ENCODE measurements around the gene U2AF1L4. TPM values are rescaled to one million over a fixed set of nuclear protein-coding genes. Genes with fewer than 3 reads are reported as not detected.

The U2AF1L4 gene
- total and polyA plus RNA-seq, 2 donors (not counting 3 experiments of a cell fraction or from before 2014, with no cell fraction given): 5.6 to 13.5 TPM

- Histone ChIP-seq H3K36me3 (ENCODE audit: control insufficient read depth in 2 of 2, extremely low read depth in 1 of 2, insufficient read depth in 2 of 2, low read length in 2 of 2) (peaks cover 3 to 7% of the 10 kb centered on the region in 2 experiments), H3K4me2 (ENCODE audit: insufficient read depth, low read length) (no peak overlapping the region), H3K79me2 (ENCODE audit: control insufficient read depth, insufficient read depth, low read length) (no peaks in the 10 kb centered on the region), H4K20me1 (replicated peaks; ENCODE audit: control insufficient read depth, extremely low read depth, insufficient read depth, low read length) (no peaks in the 10 kb centered on the region), H3K27ac (ENCODE audit: insufficient read depth, low read depth, low read length) (no peak overlapping the region), H3K4me1 (ENCODE audit: control insufficient read depth, extremely low read depth, insufficient read depth, low read length) (no peaks in the 10 kb centered on the region), H3K9me1 (replicated peaks; ENCODE audit: control insufficient read depth, extremely low read depth, insufficient read depth, low read length) (no peaks in the 10 kb centered on the region), H3K27me3 (ENCODE audit: control insufficient read depth in 2 of 2, insufficient read depth in 2 of 2, low read length in 2 of 2) (no peaks in the 10 kb centered on the region), H3K9ac (replicated peaks; ENCODE audit: extremely low read depth, insufficient read depth, low read length) (no peak overlapping the region), H3K9me3 (replicated peaks; ENCODE audit: control insufficient read depth, insufficient read depth, low read length) (no peaks in the 10 kb centered on the region), H3K4me3 (replicated peaks in 1 of 3; ENCODE audit: insufficient read depth in 1 of 3, low read depth in 1 of 3, low read length in 3 of 3) (no peak overlapping the region), H2AFZ (ENCODE audit: low read depth, low read length) (no peak overlapping the region)
- intact Hi-C loops (cut with micrococcal nuclease): no loop called here
- BruUV-seq (replicated peaks): no TSS peak
- dilution Hi-C loops (cut with MboI; ENCODE audit: extremely low pct_ligation_motif_present, low sequenced_read_pairs): no loop called here
- POLR2A ChIA-PET: no interaction called here
- CTCF ChIA-PET: interaction anchor here (1.1 to 1.2 kb wide), 2 partner anchors 18 to 114 kb away, joined by 3 read pairs; partner anchors contain the start of gene LIN37
- TF ChIP-seq, protein P1, sequence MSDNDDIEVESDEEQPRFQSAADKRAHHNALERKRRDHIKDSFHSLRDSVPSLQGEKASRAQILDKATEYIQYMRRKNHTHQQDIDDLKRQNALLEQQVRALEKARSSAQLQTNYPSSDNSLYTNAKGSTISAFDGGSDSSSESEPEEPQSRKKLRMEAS (IDR thresholded peaks at IDR 0.05; ENCODE audit: insufficient read depth, insufficient read length): no peak
- TF ChIP-seq POLR2A (IDR thresholded peaks at IDR 0.05; ENCODE audit: low read depth, low read length) (no peak), FOS (IDR thresholded peaks at IDR 0.05; ENCODE audit: borderline replicate concordance, insufficient read depth, low read length) (no peak), JUN (IDR thresholded peaks at IDR 0.05; ENCODE audit: borderline replicate concordance, insufficient read depth, insufficient read length, low read depth) (no peak), EZH2 (IDR thresholded peaks at IDR 0.05; ENCODE audit: borderline replicate concordance, low read depth, low read length, severe bottlenecking) (no peak), CTCF (IDR thresholded peaks at IDR 0.05; ENCODE audit: extremely low read depth in 1 of 2, insufficient read depth in 1 of 2, low read depth in 1 of 2, low read length in 2 of 2) (no peak), GATA2 (IDR thresholded peaks at IDR 0.05; ENCODE audit: insufficient read depth, insufficient read length, low read depth, low read length) (no peak), MYC (IDR thresholded peaks at IDR 0.05; ENCODE audit: low read depth, low read length) (no peak), POLR2AphosphoS5 (IDR thresholded peaks at IDR 0.05; ENCODE audit: insufficient read depth, low read depth, low read length) (no peak)
- FAIRE-seq: no peak
- DNase-seq (ENCODE audit: low read depth, low spot score): no peak
Observed at GRCh38 chr19:35766571-35767104, 21.4 kb upstream of the U2AF1L4 start.
